ENCODE results near the gene ANAPC2. TPM values are rescaled to one million over a fixed set of nuclear protein-coding genes. Genes with fewer than 3 reads are reported as not detected.
"Not testable (repeated sequence)": the region's sequence is repeated elsewhere in the genome, so short reads cannot be mapped to it uniquely, and the experiment has no call there.

Gene ANAPC2
- total RNA-seq, 1 experiment from 2014 or later, result 38.7 TPM

GRCh38 chr9:137138722-137139467, 49.5 kb downstream of the ANAPC2 start, which contains the start of gene GRIN1:
GRIN1 (plus strand) TSS chr9:137139154; CDS start chr9:137139487, 333 bp downstream.
- peaks cover 6% of the 10 kb centered on the region for H3K27me3 ChIP-seq
- no peaks in the 10 kb centered on the region for H3K9me3 ChIP-seq (replicated peaks)
- DNase-seq, result no peak
- no peaks in the 10 kb centered on the region for H3K36me3 ChIP-seq
- no peak within 1 kb of the TSS for H3K4me3 ChIP-seq
- no peak within 1 kb of the TSS; the same call in 1 of the 2 replicates for H3K27ac ChIP-seq
- H3K4me1 ChIP-seq, result peaks cover 26% of the 10 kb centered on the region

DNA sequence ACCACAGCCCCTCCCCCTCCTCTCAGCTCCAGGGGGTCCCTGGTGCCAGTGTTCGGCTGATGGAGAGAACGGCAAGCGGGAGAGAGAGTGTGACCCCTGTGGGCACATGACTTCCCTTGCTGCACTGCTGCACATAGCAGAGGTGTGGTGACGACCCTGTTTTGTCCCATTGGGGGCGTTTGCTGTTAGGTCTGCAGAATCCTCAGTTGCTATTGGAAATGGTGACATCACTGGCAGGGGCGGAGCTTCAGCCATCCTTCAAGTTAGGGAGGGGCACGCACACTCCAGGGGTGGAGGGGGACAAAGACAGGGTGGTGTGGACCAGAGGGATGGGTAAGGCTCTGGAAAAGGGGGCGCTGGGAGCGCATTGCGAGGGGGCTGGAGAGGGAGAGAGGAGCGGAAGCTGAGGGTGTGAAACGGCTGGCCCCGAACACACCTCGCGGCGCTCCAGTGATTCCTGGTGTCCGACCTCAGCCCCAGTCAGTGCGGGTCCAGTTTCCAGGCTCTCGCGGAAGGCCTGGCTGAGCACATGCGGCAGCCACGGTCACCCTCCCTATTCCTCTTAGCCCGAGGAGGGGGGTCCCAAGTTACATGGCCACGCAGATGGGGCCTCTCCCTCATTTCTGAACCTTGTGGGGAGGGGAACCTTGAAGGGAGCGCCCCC, 50.2 kb downstream of the ANAPC2 start:
- Histone ChIP-seq H3K4me1 (peaks cover 26% of the 10 kb centered on the region), H3K27me3 (peaks cover 6% of the 10 kb centered on the region), H3K27ac (peak overlapping the region; percentile 100; the same call in 1 of the 2 replicates), H3K36me3 (no peaks in the 10 kb centered on the region), H3K9me3 (replicated peaks) (no peaks in the 10 kb centered on the region), H3K4me3 (no peak overlapping the region)
- peak; percentile 75 to 85 for DNase-seq

DNA sequence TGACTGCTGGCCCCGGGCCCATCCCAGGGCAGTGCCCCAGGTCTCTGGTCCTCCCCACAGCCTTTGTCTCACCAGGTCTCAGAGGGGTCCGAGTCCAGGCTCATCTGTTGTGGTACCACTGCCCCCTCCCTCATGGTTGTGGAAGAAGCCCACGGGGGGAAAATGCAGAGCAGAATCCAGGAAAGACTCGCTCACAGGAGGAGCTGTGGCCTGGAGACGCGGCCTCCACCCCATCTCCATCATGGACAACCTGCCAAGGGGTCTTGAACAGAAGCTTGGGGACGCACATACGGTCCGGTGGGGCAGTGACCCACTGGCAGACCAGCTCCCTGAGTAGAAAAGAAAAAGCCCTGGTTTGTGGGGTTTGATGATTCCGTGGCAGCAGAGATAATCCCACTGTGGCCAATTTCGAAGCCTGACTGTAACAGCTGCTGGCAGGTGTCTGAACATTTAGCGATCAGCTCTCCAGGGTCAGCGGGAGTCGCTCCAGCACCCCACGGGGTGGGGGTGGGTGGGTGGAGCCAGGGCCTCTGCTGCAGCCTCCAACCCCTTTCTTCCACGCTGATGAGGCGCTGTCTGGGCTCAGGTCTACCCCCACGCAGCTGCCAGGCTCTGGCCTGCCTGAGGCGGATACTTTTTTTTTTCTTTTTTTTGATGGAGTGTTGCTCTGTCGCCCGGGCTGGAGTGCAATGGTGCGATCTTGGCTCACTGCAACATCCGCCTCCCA, 51.3 kb downstream of the ANAPC2 start:
- H3K27ac ChIP-seq, result peak overlapping the region; percentile 100
- peak overlapping the region; percentile 44 for H3K4me3 ChIP-seq
- H3K27me3 ChIP-seq, result no peaks in the 10 kb centered on the region; the same call in 1 of the 2 replicates
- peaks cover 26% of the 10 kb centered on the region for H3K4me1 ChIP-seq
- H3K9me3 ChIP-seq (replicated peaks), result no peaks in the 10 kb centered on the region
- H3K36me3 ChIP-seq, result no peaks in the 10 kb centered on the region
- DNase-seq, result peak; percentile 99

DNA sequence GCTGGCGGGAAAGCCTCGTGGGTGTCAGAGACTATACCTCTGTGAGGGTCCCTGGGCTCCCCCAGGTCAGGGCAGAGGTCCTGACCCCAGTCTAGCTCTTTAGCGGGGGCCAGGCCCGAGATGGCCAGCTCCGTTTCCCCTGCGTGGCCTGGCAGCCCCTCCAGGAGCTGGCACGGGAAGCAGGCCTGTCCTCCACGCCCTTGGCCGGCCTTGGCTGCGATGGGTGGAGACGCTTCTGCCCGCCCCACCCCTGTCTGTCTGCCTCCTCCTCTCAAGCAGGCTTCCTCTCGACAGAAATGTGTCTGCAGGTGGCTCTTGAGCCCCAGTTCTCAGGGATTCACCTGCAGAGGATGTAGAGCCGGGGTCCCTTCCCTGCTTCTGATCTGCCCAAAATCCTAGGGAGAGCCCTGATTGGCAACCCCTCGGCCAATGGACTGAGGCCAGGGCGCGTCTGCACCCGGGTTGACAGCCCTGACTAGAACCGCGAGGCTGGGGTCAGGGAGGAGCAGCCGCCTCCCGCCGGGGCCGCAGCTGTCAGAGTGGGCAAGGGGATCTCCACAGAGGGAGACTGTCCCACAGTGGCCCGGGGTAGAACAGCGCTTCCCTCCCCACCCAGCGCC, 52.0 kb downstream of the ANAPC2 start:
- H3K36me3 ChIP-seq, result no peaks in the 10 kb centered on the region
- no peaks in the 10 kb centered on the region for H3K9me3 ChIP-seq (replicated peaks)
- H3K4me1 ChIP-seq, result peaks cover 26% of the 10 kb centered on the region
- H3K27me3 ChIP-seq, result no peaks in the 10 kb centered on the region
- peak overlapping the region; percentile 100 for H3K27ac ChIP-seq
- peak; percentile 88 to 90 for DNase-seq
- peak overlapping the region; percentile 44 for H3K4me3 ChIP-seq

- H3K4me1 ChIP-seq, result peaks cover 26% of the 10 kb centered on the region
- not testable (repeated sequence) for H3K4me3 ChIP-seq; H3K27me3 ChIP-seq; H3K9me3 ChIP-seq (replicated peaks); H3K36me3 ChIP-seq; DNase-seq; H3K27ac ChIP-seq
Observed at GRCh38 chr9:137135154-137135553, 53.2 kb downstream of the ANAPC2 start.

DNA sequence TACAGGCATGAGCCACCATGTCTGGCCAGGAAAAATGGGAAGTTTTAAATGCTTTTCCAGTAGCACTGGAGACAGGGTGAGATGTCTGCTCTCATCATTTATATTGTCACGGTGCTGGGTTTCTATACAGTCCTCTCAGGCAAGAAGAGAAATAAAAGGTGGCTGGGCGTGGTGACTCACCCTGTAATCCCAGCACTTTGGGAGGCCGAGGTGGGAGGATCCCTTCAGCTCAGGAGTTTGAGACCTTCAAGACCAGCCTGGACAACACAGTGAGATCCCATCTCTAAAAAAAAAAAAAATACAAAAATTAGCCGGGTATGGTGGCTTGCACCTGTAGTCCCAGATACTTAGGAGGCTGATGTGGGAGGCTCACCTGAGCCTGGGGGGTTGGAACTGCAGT, 54.2 kb downstream of the ANAPC2 start:
- no peak for DNase-seq
- no peaks in the 10 kb centered on the region for H3K9me3 ChIP-seq (replicated peaks)
- no peak overlapping the region for H3K27ac ChIP-seq
- H3K4me1 ChIP-seq, result peaks cover 26% of the 10 kb centered on the region
- H3K4me3 ChIP-seq, result no peak overlapping the region
- no peaks in the 10 kb centered on the region for H3K36me3 ChIP-seq
- no peaks in the 10 kb centered on the region for H3K27me3 ChIP-seq

DNA sequence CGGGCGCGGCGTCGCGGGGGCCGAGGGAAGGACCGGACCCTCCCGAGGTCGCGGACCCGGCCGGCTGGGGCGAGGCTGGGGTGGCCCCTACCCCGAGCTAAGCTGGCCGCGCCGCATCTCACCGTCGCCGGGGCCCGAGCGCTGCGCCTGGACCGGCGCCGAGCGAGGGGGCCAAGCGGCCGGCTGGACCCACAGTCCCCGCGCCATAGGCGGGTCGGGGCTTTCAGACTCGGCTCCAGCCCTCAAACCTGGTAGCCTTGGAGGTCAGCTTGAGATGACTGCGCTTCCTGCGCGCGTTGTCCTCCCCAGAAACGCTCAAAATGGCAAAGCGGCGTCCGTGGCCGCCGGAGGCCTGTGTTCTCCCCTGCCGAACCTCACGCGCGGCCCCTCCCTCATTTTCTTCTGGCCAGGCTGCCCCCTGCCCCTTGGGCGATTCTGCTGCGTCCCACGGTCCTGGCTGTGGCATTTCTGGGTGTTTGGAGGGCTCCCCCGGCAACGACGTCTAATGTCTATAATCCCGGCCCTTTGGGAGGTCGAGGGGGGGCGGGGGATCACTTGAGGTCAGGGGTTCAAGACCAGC, 58.1 kb downstream of the ANAPC2 start:
- H3K27ac ChIP-seq, result peak overlapping the region; percentile 42; the same call in 1 of the 2 replicates
- peak; percentile 43 to 48 for DNase-seq

GRCh38 chr9:137129456-137130175, 58.7 kb downstream of the ANAPC2 start:
- Histone ChIP-seq H3K9me3 (replicated peaks) (no peaks in the 10 kb centered on the region), H3K36me3 (no peaks in the 10 kb centered on the region), H3K27me3 (no peaks in the 10 kb centered on the region), H3K4me1 (peaks cover 5% of the 10 kb centered on the region; the same call in 1 of the 2 replicates), H3K27ac (peak overlapping the region; percentile 42), H3K4me3 (peak overlapping the region; percentile 68)
- DNase-seq, result peak; percentile 91 to 94

More for the DNA sequence above, 58.1 kb downstream of the ANAPC2 start:
- Histone ChIP-seq H3K9me3 (replicated peaks) (no peaks in the 10 kb centered on the region), H3K4me1 (peaks cover 9% of the 10 kb centered on the region; the same call in 1 of the 2 replicates), H3K36me3 (no peaks in the 10 kb centered on the region), H3K27me3 (no peaks in the 10 kb centered on the region), H3K4me3 (peak overlapping the region; percentile 68)

DNA sequence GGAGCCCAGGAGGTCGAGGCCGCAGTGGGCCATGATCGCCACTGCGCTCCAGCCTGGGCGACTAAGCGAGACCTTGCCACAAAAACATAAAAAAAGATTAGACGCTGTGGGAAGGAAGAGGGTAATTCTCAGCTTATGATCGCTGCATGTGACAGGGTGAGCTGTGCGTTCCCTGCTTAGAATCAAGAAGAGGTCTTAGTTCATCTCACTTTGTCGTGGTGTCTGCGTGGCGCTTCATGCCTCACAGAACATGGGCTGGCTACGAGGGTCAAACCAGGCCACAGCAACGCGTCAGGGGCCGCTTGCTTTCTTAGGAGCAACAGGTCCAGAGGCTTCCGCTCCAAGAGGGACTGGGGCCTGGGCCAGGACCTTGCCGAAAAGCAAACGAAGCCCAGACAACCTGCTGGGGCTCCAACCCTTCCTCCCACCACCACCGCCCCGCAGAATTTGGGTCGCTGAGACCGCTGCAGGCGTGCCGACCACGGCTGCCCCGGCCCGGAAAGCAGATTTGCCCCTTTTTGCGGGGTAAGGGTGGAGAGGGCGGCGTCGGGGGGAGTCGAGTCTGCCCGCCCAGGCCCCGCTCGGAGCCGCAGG, 59.4 kb downstream of the ANAPC2 start:
- Histone ChIP-seq H3K9me3 (replicated peaks) (no peaks in the 10 kb centered on the region), H3K27ac (peak overlapping the region; percentile 42), H3K4me3 (peak overlapping the region; percentile 68), H3K27me3 (no peaks in the 10 kb centered on the region), H3K4me1 (peaks cover 5% of the 10 kb centered on the region; the same call in 1 of the 2 replicates), H3K36me3 (no peaks in the 10 kb centered on the region)
- DNase-seq, result peak; percentile 28 to 47

- H3K9me3 ChIP-seq (replicated peaks), result no peaks in the 10 kb centered on the region
- H3K4me3 ChIP-seq, result peak overlapping the region; percentile 68
- H3K27me3 ChIP-seq, result no peaks in the 10 kb centered on the region
- no peaks in the 10 kb centered on the region for H3K36me3 ChIP-seq
- peak; percentile 78 to 87 for DNase-seq
- H3K4me1 ChIP-seq, result peaks cover 5% of the 10 kb centered on the region; the same call in 1 of the 2 replicates
- H3K27ac ChIP-seq, result peak overlapping the region; percentile 42
Observed at GRCh38 chr9:137128158-137128861, 60.0 kb downstream of the ANAPC2 start.

- Histone ChIP-seq H3K4me3 (peak overlapping the region; percentile 68), H3K36me3 (no peaks in the 10 kb centered on the region), H3K27me3 (no peaks in the 10 kb centered on the region), H3K9me3 (replicated peaks) (no peaks in the 10 kb centered on the region), H3K27ac (peak overlapping the region; percentile 42; the same call in 1 of the 2 replicates), H3K4me1 (peaks cover 5% of the 10 kb centered on the region; the same call in 1 of the 2 replicates)
- no peak for DNase-seq
Observed at GRCh38 chr9:137127301-137128157, 60.8 kb downstream of the ANAPC2 start.

DNA sequence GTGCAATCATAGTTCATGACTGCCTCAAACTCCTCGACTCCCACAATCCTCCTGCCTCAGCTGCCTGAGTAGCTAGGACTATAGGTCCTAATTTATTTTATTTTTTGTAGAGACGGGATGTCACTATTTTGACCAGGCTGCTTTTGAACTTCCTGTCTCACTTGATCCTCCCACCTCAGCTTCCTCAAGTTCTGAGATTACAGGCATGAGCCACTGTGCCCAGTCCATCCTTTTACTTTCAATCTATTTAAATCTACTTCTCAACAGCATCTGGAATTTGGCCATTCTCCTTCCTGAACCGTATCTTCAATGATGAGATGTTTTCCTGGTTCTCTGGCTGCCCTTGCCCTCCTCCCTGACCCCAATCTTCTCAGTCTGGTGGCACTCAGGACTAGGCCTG, 61.6 kb downstream of the ANAPC2 start:
- no peak for DNase-seq
- no peaks in the 10 kb centered on the region for H3K27me3 ChIP-seq
- no peaks in the 10 kb centered on the region for H3K36me3 ChIP-seq
- H3K27ac ChIP-seq, result no peak overlapping the region
- H3K9me3 ChIP-seq (replicated peaks), result no peaks in the 10 kb centered on the region
- no peak overlapping the region for H3K4me3 ChIP-seq
- H3K4me1 ChIP-seq, result peaks cover 7% of the 10 kb centered on the region; the same call in 1 of the 2 replicates
